Heart left ventricle (tissue), 16 donors: ENCODE data around the gene FBXO33. TPM values are rescaled to one million over a fixed set of nuclear protein-coding genes. Genes with fewer than 3 reads are reported as not detected.

Experiments
- ATAC-seq, 4 donors: fragments of 200-7000 bp; cut with Tn5 transposase; one replicate each; pipeline ENCODE4 v1.9.1; 2020 to 2022; ENCODE audit warnings: moderate library complexity in 4 of 4, mild to moderate bottlenecking in 3 of 4, moderate number of reproducible peaks in 1 of 4
- DNase-seq, 5 donors: peaks; one replicate each; pipeline ENCODE4 v3.0.0-alpha.2; 2020
- H3K27ac ChIP-seq, 12 donors: fragments of 200-600 bp; sonication (generic) in 4 of 12; one replicate each; pipeline versions ENCODE4 v1.5.0 to v1.8.0; 2016 to 2022; ENCODE audit warnings: mild to moderate bottlenecking in 2 of 12
- H3K27me3 ChIP-seq, 9 donors: fragments of 200-600 bp; sonication (generic) in 2 of 9; one replicate each; pipeline versions ENCODE4 v1.5.1 to v1.8.0; 2016 to 2022; ENCODE audit warnings: mild to moderate bottlenecking in 3 of 9
- H3K36me3 ChIP-seq, 9 donors: fragments of 200-600 bp; sonication (generic) in 2 of 9; one replicate each; pipeline versions ENCODE4 v1.5.0 to v1.8.0; 2018 to 2022; ENCODE audit warnings: mild to moderate bottlenecking in 2 of 9
- H3K4me1 ChIP-seq, 12 donors: fragments of 200-600 bp; sonication (generic) in 4 of 12; one replicate each; pipeline versions ENCODE4 v1.5.0 to v1.8.0; 2016 to 2022; ENCODE audit warnings: mild to moderate bottlenecking in 3 of 12
- H3K4me3 ChIP-seq, 12 donors: fragments of 200-600 bp; sonication (generic) in 4 of 12; one replicate each; pipeline versions ENCODE4 v1.5.0 to v1.8.0; 2017 to 2022; ENCODE audit warnings: mild to moderate bottlenecking in 9 of 12, moderate library complexity in 4 of 12
- H3K9me3 ChIP-seq, 12 donors: fragments of 200-600 bp; sonication (generic) in 4 of 12; one replicate each; pipeline versions ENCODE4 v1.5.0 to v1.8.0; 2016 to 2022; ENCODE audit warnings: mild to moderate bottlenecking in 1 of 12
- POLR2A ChIP-seq, 2 donors: fragments of 450-650 bp; IDR thresholded peaks; one replicate each; pipeline ENCODE4 v1.6.1; 2017; ENCODE audit warnings: antibody characterized with exemption in 2 of 2, mild to moderate bottlenecking in 2 of 2, moderate library complexity in 2 of 2
- WGBS, 4 donors: extraction: QIAGEN DNeasy Blood & Tissue Kit in 2 of 4; methylation state at CpG; one replicate each; pipeline versions ENCODE4 v1.1.5 to v1.1.7; 2013 to 2018; 5-methylcytosine and 5-hydroxymethylcytosine counted together
- intact Hi-C, 10 donors: fragments of 100-400 bp; cut with DNase I; formaldehyde crosslinking; loops; one replicate each; pipeline versions ENCODE4 v1.11.1 to v1.14.2; 2022
- long read RNA-seq, 3 donors: library from polyadenylated mRNA; unstranded; transcript quantifications; one replicate each; pipeline ENCODE4 v2.0.0, GENCODE V29; 2020 to 2021
- polyA plus RNA-seq, 2 donors: library from polyadenylated mRNA; stranded (reverse); fragments of 200-250 nt; gene quantifications; one replicate each; pipeline ENCODE4 v1.2.3, GENCODE V29; 2013
- total RNA-seq, 9 donors: library from RNA; depleted of rRNA in 2 of 9; stranded (reverse); fragments of >200 nt in 2 of 9; fragmentation: NEBNext Ultra II Directional in 3 of 9; extraction: Animal tissue kit (Norgen Biotek cat#: 25700) in 3 of 9; gene quantifications; one replicate each; pipeline versions ENCODE4 v1.1.0 to v1.2.4, GENCODE V29; 2016 to 2023
- TF ChIP-seq, protein P1 (sequence below), 12 donors: fragments of 200-600 bp; sonication (generic) in 4 of 12; IDR thresholded peaks; one replicate each; pipeline versions ENCODE4 v1.5.0 to v1.8.0; 2018 to 2022; ENCODE audit warnings: antibody characterized with exemption in 12 of 12, mild to moderate bottlenecking in 5 of 12
- donor health status: ischemic (EF 13 %, LVEDD 7.1; RV severe dilation, severe dysfunction).
- donor health status: healthy with polysubstance abuse.
- donor health status: DM: no; HTN: yes; CAD: no.
- donor health status: DM: no; HTN: no; CAD: no.
- donor health status: ischemic (EF 25% LVEDD 6.9; RV normal size, moderate dysfunction).
- donor health status: ischemic (EF 25% LVEDD 5.7; RV mildly dilated, moderate dysfunction).
- donor health status: healthy.
- donor health status: DM: yes; HTN: yes; CAD: no.
- donor health status: ischemic (EF 35%, LVEDD 5.7; RV mildly dilated, moderate dysfunction).
- donor health status: nonischemic (EF 11% LVEDD 7.7; RV severe dilation, severe dysfunction).
- donor health status: DM: yes; HTN: yes; CAD: no.
- donor health status: PGD.
- donor health status: ischemic (EF 29% LVEDD 5.4; RV normal size, mild dysfunction).
- donor health status: nonischemic (EF 23%, LVEDD 6.1; RV moderate dilation, normal function).

Gene FBXO33, protein sequence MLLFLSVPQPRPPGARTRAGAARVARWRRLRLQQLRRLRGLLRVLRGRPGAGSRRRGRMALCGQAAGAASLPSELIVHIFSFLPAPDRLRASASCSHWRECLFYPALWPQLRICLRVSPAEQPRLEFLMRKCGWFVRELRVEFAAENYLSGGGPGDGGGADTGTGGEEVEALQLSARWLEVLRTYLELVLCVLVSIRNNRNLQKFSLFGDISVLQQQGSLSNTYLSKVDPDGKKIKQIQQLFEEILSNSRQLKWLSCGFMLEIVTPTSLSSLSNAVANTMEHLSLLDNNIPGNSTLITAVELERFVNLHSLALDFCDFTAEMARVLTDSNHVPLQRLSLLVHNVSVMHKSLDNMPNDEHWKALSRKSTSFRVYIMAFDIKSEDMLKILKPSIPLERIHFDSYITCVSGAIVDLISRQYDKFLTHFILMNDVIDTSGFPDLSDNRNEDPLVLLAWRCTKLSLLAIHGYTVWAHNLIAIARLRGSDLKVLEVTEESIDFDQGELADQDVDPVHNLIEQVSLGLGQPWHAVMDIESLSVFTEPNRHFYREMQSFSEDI
- total RNA-seq (1 to 10 TPM; 3.8 to 8.4 (median 5.8) TPM), polyA plus RNA-seq (1 to 10 TPM; 2.5 to 6.6 TPM)
- long read RNA-seq, donor 1, partial matches to known transcripts: 0 of 2 reads
- long read RNA-seq, donor 1, other reads (novel, unspliced or antisense): 0 of 2 reads
- long read RNA-seq, donor 2, partial matches to known transcripts: 1 of 3 reads
- long read RNA-seq, donor 2, other reads (novel, unspliced or antisense): 0 of 3 reads
- long read RNA-seq, donor 3, transcript FBXO33-201 (4 exons, 3,853 nt): major isoform, 11 of 11 reads
- long read RNA-seq, donor 3, partial matches to known transcripts: 0 of 11 reads
- long read RNA-seq, donor 3, other reads (novel, unspliced or antisense): 0 of 11 reads

- WGBS, 4 donors: 1 to 2% (median 1%) methylated on average over 13 to 47 of the region's 47 CpGs
- H3K4me1 ChIP-seq: peaks cover 0 to 44% (median 32%) of the 10 kb centered on the region in 12 donors
- H3K27ac ChIP-seq: peak within 1 kb of the TSS; percentile 92 to 100 (median 99)
- peak in 1 of 2 donors; percentile 30 for TF ChIP-seq POLR2A (IDR thresholded peaks at IDR 0.05)
- TF ChIP-seq, protein P1, sequence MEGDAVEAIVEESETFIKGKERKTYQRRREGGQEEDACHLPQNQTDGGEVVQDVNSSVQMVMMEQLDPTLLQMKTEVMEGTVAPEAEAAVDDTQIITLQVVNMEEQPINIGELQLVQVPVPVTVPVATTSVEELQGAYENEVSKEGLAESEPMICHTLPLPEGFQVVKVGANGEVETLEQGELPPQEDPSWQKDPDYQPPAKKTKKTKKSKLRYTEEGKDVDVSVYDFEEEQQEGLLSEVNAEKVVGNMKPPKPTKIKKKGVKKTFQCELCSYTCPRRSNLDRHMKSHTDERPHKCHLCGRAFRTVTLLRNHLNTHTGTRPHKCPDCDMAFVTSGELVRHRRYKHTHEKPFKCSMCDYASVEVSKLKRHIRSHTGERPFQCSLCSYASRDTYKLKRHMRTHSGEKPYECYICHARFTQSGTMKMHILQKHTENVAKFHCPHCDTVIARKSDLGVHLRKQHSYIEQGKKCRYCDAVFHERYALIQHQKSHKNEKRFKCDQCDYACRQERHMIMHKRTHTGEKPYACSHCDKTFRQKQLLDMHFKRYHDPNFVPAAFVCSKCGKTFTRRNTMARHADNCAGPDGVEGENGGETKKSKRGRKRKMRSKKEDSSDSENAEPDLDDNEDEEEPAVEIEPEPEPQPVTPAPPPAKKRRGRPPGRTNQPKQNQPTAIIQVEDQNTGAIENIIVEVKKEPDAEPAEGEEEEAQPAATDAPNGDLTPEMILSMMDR (IDR thresholded peaks at IDR 0.05): no peak
- peak; percentile 97 to 99 (median 97) for DNase-seq
- H3K9me3 ChIP-seq: no peaks in the 10 kb centered on the region
- H3K36me3 ChIP-seq: no peaks in the 10 kb centered on the region
- peak within 1 kb of the TSS; percentile 71 to 97 (median 92) for H3K4me3 ChIP-seq
- no peaks in the 10 kb centered on the region for H3K27me3 ChIP-seq
- intact Hi-C loops: loop anchor here in 7 of 10 donors (1.0 to 10.0 kb wide), 10 partner anchors 157 to 330 kb away; partner anchors contain the start of genes TRAPPC6B (in 5 of the 7), PNN (in 4 of the 7) and SEC23A (in 2 of the 7)
- ATAC-seq: peak; percentile 92 to 96 (median 95)
Measured at GRCh38 chr14:39432179-39432618, at the start of gene FBXO33. TSS of gene FBXO33 (minus strand) at chr14:39432433. CDS start at chr14:39432162, 271 bp downstream.

- intact Hi-C loops: no loop called here
- 85 to 100% (median 97%) methylated on average over 1 of the region's 1 CpG for WGBS, 4 donors
- DNase-seq: no peak
- Histone ChIP-seq H3K4me3 (no peak overlapping the region), H3K27ac (no peak overlapping the region), H3K4me1 (no peaks in the 10 kb centered on the region), H3K27me3 (no peaks in the 10 kb centered on the region), H3K9me3 (peaks cover 0 to 16% (median 0%) of the 10 kb centered on the region in 12 donors), H3K36me3 (no peaks in the 10 kb centered on the region)
- no peak for ATAC-seq
- TF ChIP-seq, protein P1 (IDR thresholded peaks at IDR 0.05): no peak
- TF ChIP-seq POLR2A (IDR thresholded peaks at IDR 0.05): no peak
Measured at GRCh38 chr14:39474416-39474911, 42.2 kb upstream of the FBXO33 start.

DNA sequence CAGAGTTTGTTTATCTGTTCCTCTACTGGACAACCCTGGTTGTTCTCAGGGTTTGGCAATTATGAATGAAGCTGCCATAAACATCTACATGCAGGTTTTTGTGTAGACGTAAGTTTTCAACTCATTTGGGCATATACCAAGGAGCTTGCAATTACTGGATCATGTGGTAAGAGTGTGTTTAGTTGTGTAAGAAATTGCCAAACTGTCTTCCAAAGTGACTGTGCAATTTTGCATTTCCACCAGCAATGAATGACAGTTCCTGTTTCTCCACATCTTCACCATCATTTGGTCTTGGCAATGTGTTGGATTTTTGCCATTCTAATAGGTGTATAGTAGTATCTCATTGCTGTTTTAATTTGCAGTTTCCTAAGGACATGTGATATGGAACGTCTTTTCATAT, 39.8 kb upstream of the FBXO33 start:
- no peaks in the 10 kb centered on the region for H3K36me3 ChIP-seq
- no peak overlapping the region for H3K4me3 ChIP-seq
- no peaks in the 10 kb centered on the region for H3K27me3 ChIP-seq
- peaks cover 0 to 16% (median 0%) of the 10 kb centered on the region in 12 donors for H3K9me3 ChIP-seq
- H3K4me1 ChIP-seq: no peaks in the 10 kb centered on the region
- TF ChIP-seq, protein P1 (IDR thresholded peaks at IDR 0.05): no peak
- TF ChIP-seq POLR2A (IDR thresholded peaks at IDR 0.05): no peak
- 88 to 96% (median 88%) methylated on average over 2 of the region's 2 CpGs for WGBS, 4 donors
- intact Hi-C loops: no loop called here
- no peak for ATAC-seq
- H3K27ac ChIP-seq: no peak overlapping the region
- DNase-seq: no peak
